Skin of body (tissue), 3 donors: ENCODE data around the gene UQCR10. TPM values are rescaled to one million over a fixed set of nuclear protein-coding genes. Genes with fewer than 3 reads are reported as not detected.

Experiments
- DNase-seq: peaks from one replicate; lab custom pipeline; 2025; lab: John Stamatoyannopoulos, UW
- small RNA-seq: library from RNA; depleted of rRNA; stranded (forward); fragments of <200 nt; gene quantifications from one replicate; pipeline ENCODE3, GENCODE V24; 2014; ENCODE audit warnings: low replicate concordance
- total RNA-seq: library from RNA; depleted of rRNA; stranded (reverse); fragments of >200 nt; gene quantifications from one replicate; pipeline ENCODE4 v1.2.3, GENCODE V29; 2014

UQCR10 gene
- total RNA-seq, 1 donor from 2014 or later: 52.8 TPM

GRCh38 chr22:29798318-29798717 is 31.1 kb downstream of the UQCR10 start:
- DNase-seq: no peak

GRCh38 chr22:29798801-29799200 is 31.6 kb downstream of the UQCR10 start:
- DNase-seq: no peak

DNA sequence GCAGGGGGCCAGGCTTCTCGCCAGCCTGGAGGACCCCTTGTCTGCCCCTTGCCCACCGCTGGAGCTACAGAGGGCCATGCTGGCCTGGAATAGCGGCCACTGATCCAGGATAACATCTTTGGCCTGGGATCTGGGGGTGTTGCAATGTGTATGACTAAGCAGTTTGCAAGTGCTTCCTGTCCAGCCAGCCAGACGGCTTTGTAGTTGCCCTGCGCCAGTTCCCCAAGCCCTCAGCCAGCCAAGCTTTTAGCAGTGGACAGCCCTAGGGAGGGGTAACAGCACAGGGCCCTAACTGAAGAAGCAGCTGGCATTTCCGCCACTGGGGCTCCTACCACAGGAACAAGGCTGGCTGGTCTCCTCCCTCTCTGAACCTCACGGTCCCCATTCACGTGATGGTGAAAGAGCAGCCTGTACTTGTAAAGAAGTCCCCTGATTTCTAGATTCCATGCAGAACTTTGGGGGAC is 32.1 kb downstream of the UQCR10 start:
- DNase-seq: no peak

DNA sequence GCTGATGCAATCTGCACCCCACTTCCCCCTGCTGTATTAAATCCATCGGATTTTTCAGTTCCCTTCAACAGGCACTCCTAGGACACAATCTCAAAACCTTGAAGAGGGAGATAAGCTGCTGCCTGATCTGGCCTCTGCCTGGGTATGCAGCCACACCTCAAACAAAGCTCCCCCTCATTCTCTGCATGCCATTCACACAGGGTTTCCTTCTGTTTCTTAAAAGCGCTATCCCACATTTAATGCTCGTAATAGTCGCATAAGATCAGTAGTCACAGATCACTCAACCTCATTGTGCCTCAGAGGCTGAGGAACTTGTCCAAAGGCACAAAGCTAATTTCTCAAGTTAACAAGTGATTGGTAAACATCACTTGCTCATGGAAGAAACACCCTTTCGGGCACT is 34.0 kb downstream of the UQCR10 start:
- DNase-seq: no peak

GRCh38 chr22:29801796-29802195 is 34.6 kb downstream of the UQCR10 start:
- DNase-seq: no peak

GRCh38 chr22:29803190-29803589 is 36.0 kb downstream of the UQCR10 start:
- no peak for DNase-seq

DNA sequence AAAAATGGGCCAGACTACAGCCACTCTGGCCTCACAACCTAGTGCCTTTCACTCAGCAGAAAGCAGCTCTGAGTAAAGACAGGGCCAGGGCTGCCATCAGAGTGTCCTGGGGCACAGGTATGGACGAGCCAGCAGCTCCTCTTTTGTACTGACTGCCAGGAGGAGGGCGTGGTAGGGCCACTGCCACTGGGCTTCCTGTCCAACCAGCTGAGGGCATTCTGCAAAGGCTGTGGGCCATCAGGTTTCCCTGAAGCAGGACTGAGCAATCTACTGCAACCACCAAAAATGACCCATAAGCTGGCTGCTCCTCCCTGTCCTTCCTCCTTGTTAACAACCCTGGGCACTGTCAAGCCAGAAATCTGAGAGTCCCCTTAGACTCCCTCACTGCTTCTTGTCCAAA is 37.8 kb downstream of the UQCR10 start:
- DNase-seq: no peak

- no peak for DNase-seq
Observed at GRCh38 chr22:29806196-29806595, 39.0 kb downstream of the UQCR10 start.

GRCh38 chr22:29810216-29810615 is 43.0 kb downstream of the UQCR10 start:
- no peak for DNase-seq

DNA sequence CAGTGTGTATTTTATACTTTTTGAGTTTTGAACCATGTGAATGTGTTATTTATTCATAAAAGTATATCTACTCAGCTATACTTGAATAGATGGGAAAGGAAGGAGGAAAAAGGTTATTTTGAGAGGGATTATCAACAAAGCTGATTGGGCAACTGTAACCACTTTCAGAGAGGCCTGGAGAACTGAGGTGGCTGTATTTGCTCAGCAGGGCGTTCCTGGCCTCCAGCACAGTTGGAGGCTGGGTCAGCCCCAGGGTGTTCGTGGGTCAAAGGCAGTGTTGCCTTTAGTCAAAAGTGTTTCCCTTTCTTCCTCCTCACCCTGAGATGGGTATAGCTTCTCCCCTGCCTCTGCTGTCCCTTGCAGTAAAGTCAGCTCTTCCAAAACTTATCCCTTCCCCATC is 44.2 kb downstream of the UQCR10 start:
- no peak for DNase-seq

- no peak for DNase-seq
Observed at GRCh38 chr22:29813126-29813525, 46.0 kb downstream of the UQCR10 start.

DNA sequence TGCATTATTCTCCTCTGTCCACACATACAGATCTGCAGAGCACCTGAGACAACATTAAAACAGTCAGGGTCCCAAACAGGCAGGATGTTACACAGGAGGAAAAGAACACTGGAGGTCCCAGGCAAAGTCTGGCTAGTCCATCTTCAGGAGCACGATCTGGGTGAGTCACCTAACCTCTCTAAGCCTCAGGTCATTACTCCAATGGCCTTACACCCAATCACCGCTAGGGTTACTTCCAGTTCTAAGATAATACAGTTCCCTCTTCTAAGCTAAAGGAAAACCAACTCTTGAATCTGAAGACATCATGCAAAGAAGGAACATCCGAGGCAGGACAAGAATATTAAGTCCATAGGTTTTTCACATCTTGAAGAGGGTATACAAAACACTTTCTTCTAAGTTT is 46.4 kb downstream of the UQCR10 start:
- DNase-seq: no peak

DNA sequence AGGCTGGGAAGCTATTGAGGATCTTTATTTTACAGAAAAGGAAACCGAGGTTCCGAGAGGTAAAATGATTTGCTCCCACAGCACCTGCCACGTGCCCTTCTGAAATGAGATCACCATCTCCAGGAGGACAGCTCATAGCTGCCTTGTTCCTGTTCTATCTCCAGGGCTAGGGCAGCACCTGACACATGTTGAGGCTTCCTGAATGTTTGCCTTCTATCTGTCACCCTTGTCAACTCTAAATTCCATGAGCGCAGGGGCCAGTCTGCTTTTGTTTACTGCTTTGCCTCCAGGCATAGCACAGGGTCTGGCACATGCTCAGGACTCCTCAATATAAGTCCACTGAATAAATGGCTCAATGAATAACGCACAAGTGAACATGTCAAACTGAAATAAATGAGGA is 46.8 kb downstream of the UQCR10 start:
- no peak for DNase-seq

DNA sequence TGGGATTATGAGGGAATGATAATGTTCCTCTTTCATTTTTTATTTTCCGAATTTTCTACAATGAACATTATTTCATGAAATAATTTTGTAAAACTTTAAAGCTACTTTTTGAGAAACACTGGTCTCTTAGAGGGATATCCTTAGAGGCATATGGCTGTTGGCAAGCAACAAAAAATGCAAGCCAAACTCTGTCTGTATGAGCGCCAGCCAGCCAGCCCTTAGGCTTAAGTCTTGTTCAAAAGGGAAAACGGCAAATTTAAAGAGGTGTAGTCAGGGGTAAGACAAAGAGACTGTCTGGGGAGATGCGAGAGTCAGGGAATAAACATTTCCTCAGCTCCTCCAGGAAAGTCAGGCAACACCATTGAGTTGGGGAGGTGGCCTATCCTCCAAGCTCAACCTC is 48.4 kb downstream of the UQCR10 start:
- DNase-seq: no peak

GRCh38 chr22:29816128-29816527 is 49.0 kb downstream of the UQCR10 start:
- DNase-seq: no peak

DNA sequence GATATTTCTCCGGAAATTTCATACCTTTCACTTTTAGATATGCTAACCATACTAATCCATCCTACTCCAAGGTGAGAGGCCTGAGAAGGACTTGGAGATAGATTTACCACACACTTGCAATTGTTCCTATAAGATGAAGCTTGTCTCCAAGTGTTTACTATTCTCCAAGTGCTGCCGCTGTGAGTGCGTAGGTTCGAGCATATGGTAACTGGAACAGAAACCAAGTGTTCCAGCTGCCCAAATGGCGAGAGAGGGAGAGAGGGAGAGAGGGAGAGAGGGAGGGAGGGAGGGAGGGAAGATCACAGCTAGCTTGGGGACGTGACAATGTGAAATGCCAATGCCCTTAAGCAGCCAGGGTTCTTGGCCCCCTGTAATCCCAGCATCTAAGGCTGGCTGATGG is 49.4 kb downstream of the UQCR10 start:
- no peak for DNase-seq

GRCh38 chr22:29816980-29817379 is 49.8 kb downstream of the UQCR10 start:
- no peak for DNase-seq

DNA sequence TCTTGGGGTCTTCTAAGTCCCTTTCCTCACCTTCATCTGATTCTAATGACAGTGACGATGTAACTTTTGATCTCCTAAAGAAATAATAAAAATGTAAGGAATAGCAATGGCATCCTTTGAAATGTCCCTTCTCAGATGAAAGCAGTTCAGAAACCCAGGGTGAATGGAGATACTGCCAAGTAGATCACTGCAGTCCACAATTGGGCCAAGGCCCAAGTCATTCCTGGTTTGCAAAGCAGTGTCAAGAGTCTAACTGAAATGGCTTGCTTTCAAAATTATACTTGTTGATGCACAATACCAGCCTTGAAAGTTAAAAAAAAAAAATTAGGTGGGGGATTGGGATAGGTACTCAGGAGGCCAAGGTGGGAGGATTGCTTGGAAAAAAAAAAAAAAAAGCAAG is 50.6 kb downstream of the UQCR10 start:
- no peak for DNase-seq

GRCh38 chr22:29819501-29819900 is 52.3 kb downstream of the UQCR10 start:
- DNase-seq: no peak

Small RNA genes lying within 50 kb of the gene (small RNA-seq; reads per million reads assigned to genes)
- not detected for gene RF00019

Other genes starting within 250 kb of the UQCR10 start
- gene THOC5, start 213.6 kb upstream of the UQCR10 start, total RNA-seq: 25.4 TPM
- gene NIPSNAP1, start 186.3 kb upstream of the UQCR10 start, total RNA-seq: 18.4 TPM
- gene NF2, start 163.7 kb upstream of the UQCR10 start, total RNA-seq: 20.3 TPM
- gene CABP7, start 47.4 kb upstream of the UQCR10 start, total RNA-seq: 0.10 TPM
- gene ZMAT5, start 362 bp upstream of the UQCR10 start, total RNA-seq: 10.0 TPM
- gene ASCC2, start 70.9 kb downstream of the UQCR10 start, total RNA-seq: 30.6 TPM
- 60.1 TPM for gene MTMR3, start 115.8 kb downstream of the UQCR10 start, total RNA-seq